A549 treated with RU486 at 1 μM for 4 hours (cell line): Measurements from ENCODE around the gene ACOX2. TPM values are rescaled to one million over a fixed set of nuclear protein-coding genes. Genes with fewer than 3 reads are reported as not detected.

Experiments
- total RNA-seq: library from RNA; stranded (reverse); fragments of 200-300 nt; extraction: Qiagen RNA extraction; gene quantifications from 5 replicates; pipeline ENCODE4 v1.2.3, GENCODE V29; 2022; ENCODE audit warnings: low read depth

ACOX2 gene
- 6.4 to 11.1 TPM (median 9.6 TPM) in 5 replicates for total RNA-seq

GRCh38 chr3:58536501-58537411, at the start of gene ACOX2:
Gene ACOX2, minus strand, starts transcription at chr3:58537190. Its CDS starts 2,084 bp downstream, at chr3:58535106.

GRCh38 chr3:58577269-58577821, 40.4 kb upstream of the ACOX2 start, which contains the start of gene FAM107A:
Gene FAM107A, minus strand, starts transcription at chr3:58577391. Its CDS starts 7,531 bp downstream, at chr3:58569860.

GRCh38 chr3:58491506-58492402, 45.2 kb downstream of the ACOX2 start, which contains the start of gene KCTD6:
Gene KCTD6, plus strand, starts transcription at chr3:58492096. Its CDS starts 6,660 bp downstream, at chr3:58498756.

Other genes with a start within 250 kb of the ACOX2 start
- gene RPP14, start 230.9 kb downstream of the ACOX2 start, total RNA-seq: 11.2 to 13.5 TPM (median 13.3 TPM) in 5 replicates
- gene HTD2, start 230.7 kb downstream of the ACOX2 start, total RNA-seq: 3.8 to 8.1 TPM (median 6.6 TPM) in 5 replicates
- 5.6 to 7.4 TPM (median 6.4 TPM) in 5 replicates for gene PXK, start 204.3 kb downstream of the ACOX2 start, total RNA-seq
- 56.2 to 68.2 TPM (median 63.3 TPM) in 5 replicates for gene PDHB, start 103.4 kb downstream of the ACOX2 start, total RNA-seq
- 4.9 to 11.5 TPM (median 9.0 TPM) in 5 replicates for gene KCTD6, start 45.1 kb downstream of the ACOX2 start, total RNA-seq
- not detected in 5 replicates for gene FAM107A, start 40.2 kb upstream of the ACOX2 start, total RNA-seq
- gene FAM3D, start 129.6 kb upstream of the ACOX2 start, total RNA-seq: not detected in 5 replicates